Urinary bladder (tissue), 4 donors: Measurements from ENCODE around the gene BICD2. TPM values are rescaled to one million over a fixed set of nuclear protein-coding genes. Genes with fewer than 3 reads are reported as not detected.

Experiments
- DNase-seq: peaks from one replicate; pipeline ENCODE4 v3.0.0-alpha.2; 2015; ENCODE audit errors: extremely low spot score
- H3K27ac ChIP-seq: one replicate; pipeline ENCODE4 v1.5.1; 2013; ENCODE audit warnings: low read depth, mild to moderate bottlenecking, moderate library complexity
- H3K36me3 ChIP-seq: one replicate; pipeline ENCODE4 v1.6.1; 2013; ENCODE audit warnings: mild to moderate bottlenecking, moderate library complexity; ENCODE audit not compliant: insufficient read depth
- H3K4me1 ChIP-seq: one replicate; pipeline ENCODE4 v1.6.1; 2013; ENCODE audit warnings: mild to moderate bottlenecking, moderate library complexity; ENCODE audit not compliant: insufficient read depth
- H3K4me3 ChIP-seq: one replicate; pipeline ENCODE4 v1.5.1; 2013; ENCODE audit warnings: low read depth, low read length
- WGBS: extraction: QIAGEN DNeasy Blood & Tissue Kit; methylation state at CpG from one replicate; pipeline ENCODE4 v1.1.7; 2013; 5-methylcytosine and 5-hydroxymethylcytosine counted together
- polyA plus RNA-seq: library from polyadenylated mRNA; stranded (reverse); fragments of 200-250 nt; gene quantifications from one replicate; pipeline ENCODE4 v1.2.3, GENCODE V29; 2013
- total RNA-seq: library from RNA; depleted of rRNA; stranded (reverse); fragments of >200 nt; gene quantifications from one replicate; pipeline ENCODE4 v1.2.3, GENCODE V29; 2014
- donor health status: healthy with polysubstance abuse.
- donor health status: healthy.

Gene BICD2
- total and polyA plus RNA-seq, 2 donors = 30.4 to 32.9 TPM

- H3K4me3 ChIP-seq = no peak overlapping the region
- no peak for DNase-seq
- no peaks in the 10 kb centered on the region for H3K36me3 ChIP-seq
- H3K27ac ChIP-seq = no peak overlapping the region
- H3K4me1 ChIP-seq = peaks cover 4% of the 10 kb centered on the region
- WGBS = 79% methylated on average over 6 of the region's 6 CpGs
Observed at GRCh38 chr9:92737216-92737606, 27.4 kb downstream of the BICD2 start.

- no peak overlapping the region for H3K27ac ChIP-seq
- H3K4me3 ChIP-seq = no peak overlapping the region
- no peak for DNase-seq
- H3K36me3 ChIP-seq = no peaks in the 10 kb centered on the region
- WGBS = 93% methylated on average over 9 of the region's 9 CpGs
- peaks cover 4% of the 10 kb centered on the region for H3K4me1 ChIP-seq
Observed at GRCh38 chr9:92736563-92737215, 27.9 kb downstream of the BICD2 start.

GRCh38 chr9:92735636-92736562 is 28.7 kb downstream of the BICD2 start:
- WGBS = 80% methylated on average over 9 of the region's 9 CpGs

GRCh38 chr9:92734931-92735635 is 29.6 kb downstream of the BICD2 start:
- DNase-seq = no peak
- Histone ChIP-seq H3K4me1 (peaks cover 5% of the 10 kb centered on the region), H3K27ac (no peak overlapping the region), H3K4me3 (no peak overlapping the region), H3K36me3 (no peaks in the 10 kb centered on the region)
- 85% methylated on average over 9 of the region's 9 CpGs for WGBS

More at GRCh38 chr9:92735636-92736562, 28.7 kb downstream of the BICD2 start:
- Histone ChIP-seq H3K4me3 (no peak overlapping the region), H3K4me1 (peaks cover 5% of the 10 kb centered on the region), H3K27ac (no peak overlapping the region), H3K36me3 (no peaks in the 10 kb centered on the region)
- no peak for DNase-seq

GRCh38 chr9:92730897-92731296 is 33.7 kb downstream of the BICD2 start:
- DNase-seq = no peak
- 91% methylated on average over 8 of the region's 8 CpGs for WGBS
- Histone ChIP-seq H3K27ac (no peak overlapping the region), H3K4me1 (peaks cover 3% of the 10 kb centered on the region), H3K36me3 (no peaks in the 10 kb centered on the region), H3K4me3 (no peak overlapping the region)

GRCh38 chr9:92729735-92730155 is 34.9 kb downstream of the BICD2 start:
- H3K4me3 ChIP-seq = no peak overlapping the region
- peaks cover 2% of the 10 kb centered on the region for H3K4me1 ChIP-seq
- no peaks in the 10 kb centered on the region for H3K36me3 ChIP-seq
- H3K27ac ChIP-seq = no peak overlapping the region
- WGBS = 90% methylated on average over 9 of the region's 9 CpGs
- no peak for DNase-seq

- WGBS = 83% methylated on average over 22 of the region's 22 CpGs
- DNase-seq = no peak
- Histone ChIP-seq H3K4me1 (peaks cover 2% of the 10 kb centered on the region), H3K27ac (no peak overlapping the region), H3K4me3 (no peak overlapping the region), H3K36me3 (no peaks in the 10 kb centered on the region)
Observed at GRCh38 chr9:92728831-92729734, 35.5 kb downstream of the BICD2 start.

- no peak overlapping the region for H3K27ac ChIP-seq
- DNase-seq = no peak
- 92% methylated on average over 14 of the region's 14 CpGs for WGBS
- H3K36me3 ChIP-seq = no peaks in the 10 kb centered on the region
- no peak overlapping the region for H3K4me3 ChIP-seq
- H3K4me1 ChIP-seq = peaks cover 2% of the 10 kb centered on the region
Observed at GRCh38 chr9:92727716-92728700, 36.6 kb downstream of the BICD2 start.

GRCh38 chr9:92726971-92727715 is 37.5 kb downstream of the BICD2 start:
- H3K4me1 ChIP-seq = peaks cover 2% of the 10 kb centered on the region

GRCh38 chr9:92726348-92726747 is 38.3 kb downstream of the BICD2 start:
- Histone ChIP-seq H3K36me3 (no peaks in the 10 kb centered on the region), H3K4me3 (no peak overlapping the region), H3K4me1 (no peaks in the 10 kb centered on the region), H3K27ac (no peak overlapping the region)
- WGBS = 89% methylated on average over 4 of the region's 4 CpGs
- DNase-seq = no peak

More at GRCh38 chr9:92726971-92727715, 37.5 kb downstream of the BICD2 start:
- no peak overlapping the region for H3K4me3 ChIP-seq
- H3K36me3 ChIP-seq = no peaks in the 10 kb centered on the region
- 63% methylated on average over 13 of the region's 13 CpGs for WGBS
- no peak for DNase-seq
- no peak overlapping the region for H3K27ac ChIP-seq

GRCh38 chr9:92725766-92726165 is 38.9 kb downstream of the BICD2 start:
- WGBS = 100% methylated on average over 1 of the region's 1 CpG
- Histone ChIP-seq H3K27ac (no peak overlapping the region), H3K36me3 (no peaks in the 10 kb centered on the region), H3K4me1 (no peaks in the 10 kb centered on the region), H3K4me3 (no peak overlapping the region)
- no peak for DNase-seq

- WGBS = 96% methylated on average over 4 of the region's 4 CpGs
- no peak overlapping the region for H3K27ac ChIP-seq
- no peaks in the 10 kb centered on the region for H3K36me3 ChIP-seq
- no peaks in the 10 kb centered on the region for H3K4me1 ChIP-seq
- no peak overlapping the region for H3K4me3 ChIP-seq
- DNase-seq = no peak
Observed at GRCh38 chr9:92725266-92725545, 39.4 kb downstream of the BICD2 start.
